ENCODE results near the gene AKR1E2. TPM values are rescaled to one million over a fixed set of nuclear protein-coding genes. Genes with fewer than 3 reads are reported as not detected.

AKR1E2 gene
- total RNA-seq, 1 experiment from 2014 or later = 0.36 TPM

DNA sequence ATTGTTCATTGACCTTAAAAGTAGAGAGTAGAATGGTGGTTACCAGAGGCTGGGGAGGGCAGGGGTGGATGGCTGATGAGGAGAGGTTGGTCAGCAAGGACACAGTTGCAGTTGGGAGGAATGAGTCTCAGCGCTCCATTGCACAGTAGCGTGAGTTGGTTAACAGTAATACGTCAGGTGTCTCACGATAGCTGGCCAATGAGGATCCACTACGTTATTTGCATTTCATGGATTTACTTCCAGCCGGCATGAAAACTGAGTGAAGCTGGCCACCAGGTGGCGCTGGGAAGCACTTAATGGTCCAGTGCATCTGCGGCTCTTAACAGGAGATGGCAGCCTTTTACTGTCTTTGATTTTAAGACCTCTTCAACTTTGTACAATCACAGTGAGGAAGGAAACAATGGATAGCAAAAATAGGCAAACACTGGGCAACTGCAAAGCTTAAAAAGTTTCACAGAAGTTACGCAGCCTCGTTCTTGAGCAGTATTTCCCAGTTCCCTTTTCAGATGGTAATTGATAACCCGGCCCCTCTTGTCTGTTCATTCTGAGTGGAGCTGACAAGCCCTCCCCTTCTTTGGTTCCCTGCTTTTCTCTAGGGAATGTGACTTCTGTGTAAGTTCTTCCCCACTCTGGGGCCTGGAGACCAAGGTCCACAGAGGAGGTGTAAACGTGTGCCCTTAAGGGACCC, 23.7 kb downstream of the AKR1E2 start:
- ChIA-PET POLR2A (ENCODE audit: unreplicated experiment) (no interaction called here), CTCF (interaction anchor here (0.9 to 1.2 kb wide), 3 partner anchors 11 to 133 kb away, joined by 3 to 7 read pairs (median 4); no protein-coding TSS in a partner anchor)
- H3K27me3 ChIP-seq (ENCODE audit: low read length) = no peaks in the 10 kb centered on the region
- H4K20me1 ChIP-seq (ENCODE audit: low read length) = no peaks in the 10 kb centered on the region
- no peaks in the 10 kb centered on the region for H3F3A ChIP-seq (ENCODE audit: low read length, unreplicated experiment)
- no peaks in the 10 kb centered on the region for H3K9me2 ChIP-seq (replicated peaks; ENCODE audit: low read length)
- H3K36me3 ChIP-seq (ENCODE audit: low read depth, low read length) = no peaks in the 10 kb centered on the region
- ATAC-seq = peak; percentile 73
- TF ChIP-seq EZH2 (IDR thresholded peaks at IDR 0.05; ENCODE audit: low read length, unreplicated experiment) (no peak), EZH2phosphoT487 (IDR thresholded peaks at IDR 0.05; ENCODE audit: borderline replicate concordance, low read length) (no peak)
- TF ChIP-seq, protein P1, sequence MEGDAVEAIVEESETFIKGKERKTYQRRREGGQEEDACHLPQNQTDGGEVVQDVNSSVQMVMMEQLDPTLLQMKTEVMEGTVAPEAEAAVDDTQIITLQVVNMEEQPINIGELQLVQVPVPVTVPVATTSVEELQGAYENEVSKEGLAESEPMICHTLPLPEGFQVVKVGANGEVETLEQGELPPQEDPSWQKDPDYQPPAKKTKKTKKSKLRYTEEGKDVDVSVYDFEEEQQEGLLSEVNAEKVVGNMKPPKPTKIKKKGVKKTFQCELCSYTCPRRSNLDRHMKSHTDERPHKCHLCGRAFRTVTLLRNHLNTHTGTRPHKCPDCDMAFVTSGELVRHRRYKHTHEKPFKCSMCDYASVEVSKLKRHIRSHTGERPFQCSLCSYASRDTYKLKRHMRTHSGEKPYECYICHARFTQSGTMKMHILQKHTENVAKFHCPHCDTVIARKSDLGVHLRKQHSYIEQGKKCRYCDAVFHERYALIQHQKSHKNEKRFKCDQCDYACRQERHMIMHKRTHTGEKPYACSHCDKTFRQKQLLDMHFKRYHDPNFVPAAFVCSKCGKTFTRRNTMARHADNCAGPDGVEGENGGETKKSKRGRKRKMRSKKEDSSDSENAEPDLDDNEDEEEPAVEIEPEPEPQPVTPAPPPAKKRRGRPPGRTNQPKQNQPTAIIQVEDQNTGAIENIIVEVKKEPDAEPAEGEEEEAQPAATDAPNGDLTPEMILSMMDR (conservative IDR thresholded peaks at IDR 0.05; ENCODE audit: low read depth, low read length) = peak; percentile 97
- H2AFZ ChIP-seq (ENCODE audit: low read length) = peak overlapping the region; percentile 62; the same call in 1 of the 2 replicates
- peak; percentile 88 for DNase-seq
- BruUV-seq (replicated peaks) = no TSS peak
- H3K4me1 ChIP-seq (ENCODE audit: insufficient read depth, low read length) = peaks cover 11% of the 10 kb centered on the region; the same call in 1 of the 2 replicates
- no peak overlapping the region for H3K4me3 ChIP-seq (ENCODE audit: low read length)
- H3K4me2 ChIP-seq (ENCODE audit: low read length) = 0 out of 2 replicates have a peak overlapping the region, but pooled peaks have one; percentile 35
- H3K9ac ChIP-seq (ENCODE audit: low read length) = no peak overlapping the region
- H3K27ac ChIP-seq (ENCODE audit: low read length) = no peak overlapping the region
- intact Hi-C loops (cut with micrococcal nuclease) = loop anchor here (1.0 to 10.0 kb wide), 7 partner anchors 105 to 585 kb away; partner anchors contain the start of gene AKR1C3
- no peaks in the 10 kb centered on the region for H3K79me2 ChIP-seq (ENCODE audit: low read length)
- no peaks in the 10 kb centered on the region for H3K9me3 ChIP-seq (ENCODE audit: low read length)

DNA sequence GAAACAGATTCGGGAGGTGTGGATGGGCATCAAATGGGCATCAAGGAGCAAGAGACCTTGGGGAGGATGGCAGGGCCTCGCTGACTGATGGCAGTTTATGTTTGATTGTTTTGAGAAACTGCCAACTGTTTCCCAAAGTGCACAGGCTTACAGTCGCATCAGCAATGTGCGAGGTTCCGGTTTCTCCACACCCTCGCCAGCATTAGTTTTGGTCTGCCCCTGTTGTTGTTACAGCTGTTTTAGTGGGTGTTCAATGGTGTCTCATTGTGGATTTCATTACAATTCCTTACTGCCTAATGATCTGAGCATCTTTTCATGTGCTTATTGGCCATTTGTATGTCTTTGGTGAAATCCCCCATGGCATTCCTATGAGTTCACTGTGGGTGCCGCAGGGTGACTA, 24.4 kb downstream of the AKR1E2 start:
- intact Hi-C loops (cut with micrococcal nuclease) = loop anchor here (10.0 kb wide), 1 partner anchor 104 kb away; no protein-coding TSS in a partner anchor
- ChIA-PET POLR2A (ENCODE audit: unreplicated experiment) (no interaction called here), CTCF (interaction anchor here (0.5 to 1.2 kb wide), 3 partner anchors 10 to 244 kb away, joined by 3 to 7 read pairs (median 3); partner anchors contain the start of gene AKR1C3)
- no peaks in the 10 kb centered on the region for H3K9me3 ChIP-seq (ENCODE audit: low read length)
- H4K20me1 ChIP-seq (ENCODE audit: low read length) = no peaks in the 10 kb centered on the region
- DNase-seq (no peak), ATAC-seq (no peak)
- H3K4me2 ChIP-seq (ENCODE audit: low read length) = no peak overlapping the region
- TF ChIP-seq, protein P1 (conservative IDR thresholded peaks at IDR 0.05; ENCODE audit: low read depth, low read length) = no peak
- TF ChIP-seq EZH2 (IDR thresholded peaks at IDR 0.05; ENCODE audit: low read length, unreplicated experiment) = no peak
- no peak for TF ChIP-seq EZH2phosphoT487 (IDR thresholded peaks at IDR 0.05; ENCODE audit: borderline replicate concordance, low read length)
- H3K9me2 ChIP-seq (replicated peaks; ENCODE audit: low read length) = no peaks in the 10 kb centered on the region
- no peaks in the 10 kb centered on the region for H3K27me3 ChIP-seq (ENCODE audit: low read length)
- 0 out of 2 replicates have a peak overlapping the region, but pooled peaks have one; percentile 62 for H2AFZ ChIP-seq (ENCODE audit: low read length)
- H3K27ac ChIP-seq (ENCODE audit: low read length) = no peak overlapping the region
- no TSS peak for BruUV-seq (replicated peaks)
- H3K4me1 ChIP-seq (ENCODE audit: insufficient read depth, low read length) = peaks cover 11% of the 10 kb centered on the region; the same call in 1 of the 2 replicates
- H3K4me3 ChIP-seq (ENCODE audit: low read length) = no peak overlapping the region
- H3F3A ChIP-seq (ENCODE audit: low read length, unreplicated experiment) = no peaks in the 10 kb centered on the region
- H3K9ac ChIP-seq (ENCODE audit: low read length) = no peak overlapping the region
- no peaks in the 10 kb centered on the region for H3K79me2 ChIP-seq (ENCODE audit: low read length)
- H3K36me3 ChIP-seq (ENCODE audit: low read depth, low read length) = no peaks in the 10 kb centered on the region

DNA sequence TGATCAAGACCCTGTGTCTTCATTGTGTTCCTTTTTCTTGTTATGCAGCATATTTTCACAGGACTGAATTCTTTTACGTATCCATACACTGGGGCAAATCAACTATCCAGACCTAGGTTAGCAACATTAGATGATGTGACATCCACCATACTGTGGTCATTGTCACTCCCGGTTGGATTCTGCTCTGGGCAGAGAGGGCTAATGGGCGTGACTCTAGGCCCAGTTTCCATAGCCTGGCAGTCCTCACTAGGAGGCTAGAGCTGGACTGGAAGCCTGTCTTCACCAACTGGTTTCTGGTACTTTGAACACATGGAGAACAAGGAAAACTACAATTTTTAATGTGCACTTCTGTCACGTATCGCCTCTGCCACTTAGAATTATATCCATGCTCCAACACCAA, 25.2 kb downstream of the AKR1E2 start:
- no peaks in the 10 kb centered on the region for H3K27me3 ChIP-seq (ENCODE audit: low read length)
- H3K36me3 ChIP-seq (ENCODE audit: low read depth, low read length) = no peaks in the 10 kb centered on the region
- H3K9me2 ChIP-seq (replicated peaks; ENCODE audit: low read length) = no peaks in the 10 kb centered on the region
- H2AFZ ChIP-seq (ENCODE audit: low read length) = no peak overlapping the region
- no peak overlapping the region for H3K4me3 ChIP-seq (ENCODE audit: low read length)
- no TSS peak for BruUV-seq (replicated peaks)
- no peak for DNase-seq
- ChIA-PET CTCF (no interaction called here), POLR2A (ENCODE audit: unreplicated experiment) (no interaction called here)
- no peaks in the 10 kb centered on the region for H3K9me3 ChIP-seq (ENCODE audit: low read length)
- no peak for TF ChIP-seq EZH2 (IDR thresholded peaks at IDR 0.05; ENCODE audit: low read length, unreplicated experiment)
- TF ChIP-seq, protein P1 (conservative IDR thresholded peaks at IDR 0.05; ENCODE audit: low read depth, low read length) = no peak
- no peak for TF ChIP-seq EZH2phosphoT487 (IDR thresholded peaks at IDR 0.05; ENCODE audit: borderline replicate concordance, low read length)
- no peaks in the 10 kb centered on the region for H3K79me2 ChIP-seq (ENCODE audit: low read length)
- no peaks in the 10 kb centered on the region for H3F3A ChIP-seq (ENCODE audit: low read length, unreplicated experiment)
- intact Hi-C loops (cut with micrococcal nuclease) = loop anchor here (10.0 kb wide), 1 partner anchor 104 kb away; no protein-coding TSS in a partner anchor
- H3K9ac ChIP-seq (ENCODE audit: low read length) = no peak overlapping the region
- ATAC-seq = no peak
- H3K4me1 ChIP-seq (ENCODE audit: insufficient read depth, low read length) = peaks cover 11% of the 10 kb centered on the region; the same call in 1 of the 2 replicates
- no peak overlapping the region for H3K4me2 ChIP-seq (ENCODE audit: low read length)
- H4K20me1 ChIP-seq (ENCODE audit: low read length) = no peaks in the 10 kb centered on the region
- H3K27ac ChIP-seq (ENCODE audit: low read length) = no peak overlapping the region

All from PC-3 (cell line).